HepG2 (cell line): ENCODE results near the gene TLR2. TPM values are rescaled to one million over a fixed set of nuclear protein-coding genes. Genes with fewer than 3 reads are reported as not detected.

Source experiments
- ELF1 ChIP-seq: sonication (generic); formaldehyde crosslinking; IDR thresholded peaks from 2 replicates; pipeline ENCODE4 v1.4.0; 2020; ENCODE audit warnings: missing genetic modification reagents
- GABPA ChIP-seq, 2 experiments: IDR thresholded peaks; 2 replicates each; pipeline ENCODE4 v1.6.1; 2011 to 2016; ENCODE audit warnings: low read depth in 2 of 2, low read length in 1 of 2, missing biosample characterization in 1 of 2, missing genetic modification characterization in 1 of 2
- ISL2 ChIP-seq: sonication (generic); formaldehyde crosslinking; IDR thresholded peaks from 2 replicates; pipeline ENCODE4 v1.5.0; 2020; ENCODE audit warnings: missing genetic modification reagents
- SIX1 ChIP-seq: sonication (generic); formaldehyde crosslinking; IDR thresholded peaks from 2 replicates; pipeline ENCODE4 v1.4.0; 2020; ENCODE audit warnings: missing genetic modification reagents, borderline replicate concordance
- ZKSCAN5 ChIP-seq: sonication (generic); formaldehyde crosslinking; IDR thresholded peaks from 2 replicates; pipeline ENCODE4 v1.5.1; 2020; ENCODE audit warnings: mild to moderate bottlenecking, missing genetic modification reagents
- ZNF724P ChIP-seq: sonication (generic); formaldehyde crosslinking; IDR thresholded peaks from 2 replicates; pipeline ENCODE4 v1.8.0; 2022; ENCODE audit warnings: missing genetic modification reagents, borderline replicate concordance
- polyA plus RNA-seq, 8 experiments: library from polyadenylated mRNA; depleted of rRNA in 3 of 8; stranded (reverse) in 7 of 8; unstranded in 1 of 8; fragments of >200 nt; fragmentation: Illumina TruSeq in 4 of 8; extraction: Trizol in 4 of 8; gene quantifications; 2 replicates each; pipeline versions ENCODE4 v1.2.1 to v1.2.3, GENCODE V29; 2011 to 2016; ENCODE audit warnings: low read depth in 4 of 8, missing spikeins in 1 of 8, mixed read lengths in 1 of 8; ENCODE audit not compliant: insufficient read depth in 1 of 8
- total RNA-seq, 5 experiments: library from RNA; depleted of rRNA; stranded (reverse); fragments of >200 nt; fragmentation: Illumina TruSeq; extraction: Trizol; gene quantifications; 2 replicates each; pipeline ENCODE4 v1.2.3, GENCODE V29; 2016; ENCODE audit warnings: low read depth in 1 of 5
- TF ChIP-seq, protein P1 (sequence below): sonication (generic); formaldehyde crosslinking; IDR thresholded peaks from 2 replicates; pipeline ENCODE4 v1.9.0; 2021; ENCODE audit warnings: missing genetic modification reagents, borderline replicate concordance

Gene TLR2
- total and polyA plus RNA-seq, 2 of the 13 experiments (the other 11 are each of a cell fraction or from before 2014, with no cell fraction given), result 0.63 to 0.73 TPM

DNA sequence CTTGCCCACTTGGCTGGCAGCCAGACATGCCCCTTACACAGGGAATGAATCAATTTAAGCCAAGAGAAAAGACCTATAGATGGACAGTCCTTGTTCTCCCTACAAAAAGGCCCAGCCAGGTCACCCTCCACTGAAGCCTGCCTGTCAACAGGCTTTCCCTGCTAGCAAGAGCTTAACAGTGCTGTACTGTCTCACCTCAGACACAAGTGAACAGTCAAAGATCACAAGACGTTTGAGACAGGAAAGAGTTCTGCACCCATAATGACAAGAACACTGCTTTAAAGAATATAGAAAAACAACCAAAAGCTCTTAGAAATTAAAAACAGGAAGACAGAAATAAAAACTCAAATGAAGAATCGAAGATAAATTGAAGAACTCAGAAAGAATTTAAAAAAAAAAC lies 71.1 kb downstream of the TLR2 start (continued):
- TF ChIP-seq, protein P1, sequence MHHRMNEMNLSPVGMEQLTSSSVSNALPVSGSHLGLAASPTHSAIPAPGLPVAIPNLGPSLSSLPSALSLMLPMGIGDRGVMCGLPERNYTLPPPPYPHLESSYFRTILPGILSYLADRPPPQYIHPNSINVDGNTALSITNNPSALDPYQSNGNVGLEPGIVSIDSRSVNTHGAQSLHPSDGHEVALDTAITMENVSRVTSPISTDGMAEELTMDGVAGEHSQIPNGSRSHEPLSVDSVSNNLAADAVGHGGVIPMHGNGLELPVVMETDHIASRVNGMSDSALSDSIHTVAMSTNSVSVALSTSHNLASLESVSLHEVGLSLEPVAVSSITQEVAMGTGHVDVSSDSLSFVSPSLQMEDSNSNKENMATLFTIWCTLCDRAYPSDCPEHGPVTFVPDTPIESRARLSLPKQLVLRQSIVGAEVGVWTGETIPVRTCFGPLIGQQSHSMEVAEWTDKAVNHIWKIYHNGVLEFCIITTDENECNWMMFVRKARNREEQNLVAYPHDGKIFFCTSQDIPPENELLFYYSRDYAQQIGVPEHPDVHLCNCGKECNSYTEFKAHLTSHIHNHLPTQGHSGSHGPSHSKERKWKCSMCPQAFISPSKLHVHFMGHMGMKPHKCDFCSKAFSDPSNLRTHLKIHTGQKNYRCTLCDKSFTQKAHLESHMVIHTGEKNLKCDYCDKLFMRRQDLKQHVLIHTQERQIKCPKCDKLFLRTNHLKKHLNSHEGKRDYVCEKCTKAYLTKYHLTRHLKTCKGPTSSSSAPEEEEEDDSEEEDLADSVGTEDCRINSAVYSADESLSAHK (CRISPR knock-in tag), result no peak
- no peak for TF ChIP-seq ISL2 (CRISPR knock-in tag)
- no peak for TF ChIP-seq ELF1 (CRISPR knock-in tag)
- no peak for TF ChIP-seq SIX1 (CRISPR knock-in tag)
- no peak for TF ChIP-seq ZKSCAN5
- no peak for TF ChIP-seq ZNF724P (CRISPR knock-in tag)
- no peak for TF ChIP-seq GABPA (IDR thresholded peaks at IDR 0.05; ENCODE audit: low read depth, low read length)
- no peak for TF ChIP-seq GABPA (CRISPR knock-in tag; IDR thresholded peaks at IDR 0.05; ENCODE audit: low read depth)

Other genes starting within 250 kb of the TLR2 start
- 2.4 and 4.5 TPM in 2 replicates for gene TMEM131L, start 217.9 kb upstream of the TLR2 start, total RNA-seq (2016; rRNA removed; fragmentation: Illumina TruSeq; extraction: Trizol)
- gene TMEM131L, start 217.9 kb upstream of the TLR2 start, polyA plus RNA-seq (2011; rRNA removed), result 2.2 and 2.8 TPM in 2 replicates
- gene RNF175, start 75.7 kb downstream of the TLR2 start, total RNA-seq (2016; rRNA removed; fragmentation: Illumina TruSeq; extraction: Trizol), result not detected in 2 replicates
- not detected in 2 replicates for gene RNF175, start 75.7 kb downstream of the TLR2 start, polyA plus RNA-seq (2011; rRNA removed)
- not detected in 2 replicates for gene SFRP2, start 104.8 kb downstream of the TLR2 start, total RNA-seq (2016; rRNA removed; fragmentation: Illumina TruSeq; extraction: Trizol)
- gene SFRP2, start 104.8 kb downstream of the TLR2 start, polyA plus RNA-seq (2011; rRNA removed), result not detected in 2 replicates